ENCODE data around the gene ORC5.
"Not testable (repeated sequence)": the region's sequence is repeated elsewhere in the genome, so short reads cannot be mapped to it uniquely, and the experiment has no call there.

Gene ORC5

DNA sequence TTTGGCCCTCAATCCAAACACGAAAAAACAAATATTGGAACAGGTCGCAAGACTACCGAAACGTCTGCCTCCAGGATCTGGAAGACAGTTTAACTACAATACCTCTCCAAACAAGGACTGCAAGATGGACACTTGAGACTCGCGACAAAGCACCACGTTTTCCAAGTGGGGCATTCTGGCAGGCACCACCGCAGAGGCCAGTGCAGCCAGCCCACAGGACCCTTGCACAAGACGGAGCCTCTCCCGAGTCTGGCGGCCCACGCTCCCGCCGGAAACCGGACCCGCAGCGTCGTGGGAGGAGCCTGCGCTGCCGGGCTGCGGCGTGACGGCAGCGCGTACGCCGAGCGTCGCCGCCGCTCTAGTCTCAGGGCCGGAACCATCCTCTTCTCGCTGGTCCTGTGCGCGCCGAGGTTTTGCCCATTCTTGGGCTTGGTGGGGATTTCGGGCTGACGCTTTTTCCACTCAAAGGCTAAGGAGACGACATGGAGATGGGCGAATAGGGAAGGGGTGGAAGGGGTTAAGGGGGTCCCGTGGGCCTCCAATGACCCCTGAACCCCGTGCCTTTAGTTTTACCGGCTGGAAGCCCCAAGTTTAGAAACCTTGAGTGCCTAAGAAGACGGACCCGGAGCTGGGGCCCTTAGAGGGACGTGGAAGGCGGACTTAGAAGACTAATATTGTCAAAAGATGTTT lies at the start of gene ORC5:
ORC5 (minus strand) TSS at position 283 of the 690 bp plus-strand sequence; CDS start at position 174, 109 bp downstream.
- peak in 54 of 56 donors; percentile 25 to 83 (median 56) for DNase-seq

DNA sequence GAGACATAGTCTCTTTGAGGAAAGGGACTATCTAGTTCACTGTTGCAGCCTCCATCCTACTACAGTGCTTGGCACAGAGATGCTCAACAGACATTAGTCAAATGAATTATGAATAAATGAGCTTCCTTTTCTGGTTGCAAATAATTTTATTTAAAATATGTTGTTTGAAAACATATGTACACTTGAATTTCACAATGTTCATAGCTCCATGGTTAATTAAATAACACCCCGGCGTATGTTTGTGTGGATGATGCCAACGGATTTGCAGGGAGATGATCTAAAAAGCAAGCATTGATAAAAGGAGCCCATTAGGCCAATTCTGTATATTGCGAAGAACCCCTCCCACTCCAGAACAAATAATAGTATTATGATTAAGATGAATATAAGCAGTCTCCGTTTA lies 47.8 kb upstream of the ORC5 start:
- no peak for DNase-seq

DNA sequence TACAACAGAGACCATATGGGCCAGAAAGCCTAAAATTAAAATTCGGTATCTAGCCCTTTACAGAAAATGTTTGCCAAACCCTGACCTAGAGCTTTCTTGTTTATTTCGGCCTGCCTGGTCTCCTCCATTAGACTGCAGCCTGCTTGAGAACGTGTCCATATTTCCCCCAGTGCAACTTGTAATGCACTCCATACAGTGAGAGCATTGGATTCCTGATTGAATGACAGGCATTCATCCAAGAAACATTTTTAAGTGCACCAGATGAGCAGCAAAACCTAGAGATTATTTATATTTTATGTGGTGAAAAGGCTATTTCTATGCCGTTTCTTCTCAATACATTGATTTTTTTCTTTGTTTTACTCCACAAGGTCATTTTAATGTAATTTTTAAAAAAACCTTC lies 47.4 kb upstream of the ORC5 start:
- DNase-seq, result no peak

DNA sequence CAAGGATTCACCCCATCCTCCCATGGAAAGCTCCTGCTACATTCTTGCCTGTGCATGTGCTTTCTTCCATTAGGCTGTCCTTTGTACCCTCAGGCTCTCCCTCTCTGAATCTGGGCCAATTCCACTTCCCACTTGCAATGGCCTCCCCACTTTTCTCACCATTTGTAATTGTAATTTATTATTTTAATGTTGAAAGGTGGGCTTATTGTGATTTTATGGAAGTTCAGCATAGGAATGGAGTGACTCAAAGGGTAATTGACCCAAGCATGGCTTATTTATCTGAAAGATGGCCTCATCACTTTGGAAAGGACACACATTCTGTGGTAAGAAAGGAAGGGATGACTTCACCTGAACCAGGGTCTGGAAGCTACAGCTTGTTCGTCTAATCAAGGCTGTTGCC lies 46.9 kb upstream of the ORC5 start:
- DNase-seq, result no peak

DNA sequence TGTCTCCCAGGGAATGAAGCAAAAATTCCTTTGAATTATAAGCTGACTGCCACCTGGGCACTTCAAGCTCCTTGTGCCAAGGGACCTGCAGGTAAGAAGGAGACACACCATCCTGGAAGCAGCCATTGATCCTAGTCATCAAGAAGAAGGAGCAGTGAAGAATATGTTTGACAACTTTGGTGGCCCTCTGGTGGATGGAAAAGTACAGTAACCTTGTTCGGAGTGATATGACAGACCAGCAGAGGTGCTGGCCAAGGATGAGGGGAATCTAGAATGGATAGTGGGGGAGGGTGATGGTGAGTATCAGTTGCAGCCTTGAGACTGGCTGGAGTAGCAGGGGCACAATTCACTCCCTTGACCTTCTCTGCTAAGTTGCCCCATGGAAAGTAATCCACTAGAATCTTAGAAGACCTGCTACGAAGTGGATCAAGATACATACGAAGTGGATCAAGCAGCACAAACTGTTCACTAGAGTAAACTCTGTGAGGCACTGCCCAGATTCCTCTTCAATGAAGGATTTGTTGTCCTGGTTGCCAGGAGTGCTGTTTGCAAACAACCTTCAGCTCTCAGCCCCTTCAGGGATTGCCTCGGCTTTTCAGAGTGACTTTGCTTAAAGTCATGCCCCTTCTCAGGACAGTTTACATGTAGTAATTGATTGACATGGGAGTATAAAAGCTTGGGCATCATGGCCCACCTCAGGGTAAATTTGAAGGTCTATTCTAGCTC lies 44.8 kb upstream of the ORC5 start:
- no peak for DNase-seq

DNA sequence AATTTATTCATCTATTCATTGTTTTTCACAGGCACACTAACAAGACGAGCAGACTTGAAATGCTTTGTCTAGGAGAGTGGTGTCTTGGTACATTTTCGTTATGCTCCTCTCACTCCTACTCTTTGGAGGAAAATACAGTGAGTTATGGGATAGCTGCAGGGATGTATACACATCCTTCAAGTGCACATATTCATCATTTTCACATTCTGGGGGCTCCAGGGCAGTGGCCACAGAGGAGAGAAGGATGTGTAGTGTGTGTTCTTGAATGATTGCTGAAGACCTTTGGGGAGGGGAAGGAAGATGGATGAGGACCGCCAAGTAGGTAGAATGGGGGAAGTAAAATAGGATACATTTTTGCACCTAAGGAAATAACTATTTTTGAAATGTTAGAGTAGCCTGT lies 34.8 kb upstream of the ORC5 start:
- no peak for DNase-seq

DNA sequence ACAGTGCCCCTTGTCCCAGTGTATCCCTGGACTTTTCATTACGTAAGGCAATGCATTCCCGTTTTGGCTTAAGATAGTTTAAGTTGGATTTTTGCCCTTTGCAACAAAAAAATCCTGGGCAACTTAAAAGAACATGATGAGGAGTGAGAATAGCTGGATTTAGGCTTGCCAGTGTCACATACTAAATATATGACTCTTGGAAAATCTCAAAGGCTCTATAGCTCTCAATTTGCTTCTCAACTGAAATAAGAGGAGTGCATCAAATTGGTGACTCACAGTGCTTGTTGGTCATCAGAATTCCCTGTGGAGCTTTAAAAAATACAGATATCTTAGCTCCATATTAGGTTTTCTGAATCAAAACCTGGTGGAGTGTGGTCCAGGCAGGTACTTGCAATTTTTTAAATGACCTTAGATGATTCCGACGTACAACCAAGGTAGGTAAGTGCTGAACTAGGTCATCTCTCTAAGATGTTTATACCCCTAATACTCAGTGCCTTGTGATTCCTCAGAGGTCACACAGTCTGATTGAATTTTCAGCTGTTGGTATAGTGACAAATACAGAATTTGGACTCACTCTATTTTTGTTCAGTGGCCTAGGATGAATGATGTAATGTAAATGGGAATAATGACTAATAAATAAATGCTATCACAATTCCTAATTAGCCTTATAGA lies 33.9 kb upstream of the ORC5 start:
- DNase-seq, result no peak

DNA sequence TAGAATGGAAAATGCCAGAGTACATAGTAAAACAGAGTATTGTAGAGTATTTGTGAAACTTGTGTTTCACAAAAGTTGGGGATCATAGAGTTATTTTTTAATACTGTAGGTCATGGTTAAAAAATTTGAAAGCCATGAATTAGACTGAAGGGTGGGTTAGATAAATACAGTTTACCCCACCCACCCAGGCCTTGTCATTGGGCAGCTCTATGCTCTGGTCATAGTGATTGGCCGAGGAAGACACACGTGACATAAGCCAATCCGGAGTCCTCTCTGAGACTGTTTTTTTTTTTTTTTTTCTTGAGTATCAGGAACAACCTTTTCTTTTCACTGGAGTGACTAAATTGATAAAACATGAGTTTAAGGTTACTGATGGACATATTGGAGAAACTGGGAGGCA lies 33.3 kb upstream of the ORC5 start:
- no peak for DNase-seq

DNA sequence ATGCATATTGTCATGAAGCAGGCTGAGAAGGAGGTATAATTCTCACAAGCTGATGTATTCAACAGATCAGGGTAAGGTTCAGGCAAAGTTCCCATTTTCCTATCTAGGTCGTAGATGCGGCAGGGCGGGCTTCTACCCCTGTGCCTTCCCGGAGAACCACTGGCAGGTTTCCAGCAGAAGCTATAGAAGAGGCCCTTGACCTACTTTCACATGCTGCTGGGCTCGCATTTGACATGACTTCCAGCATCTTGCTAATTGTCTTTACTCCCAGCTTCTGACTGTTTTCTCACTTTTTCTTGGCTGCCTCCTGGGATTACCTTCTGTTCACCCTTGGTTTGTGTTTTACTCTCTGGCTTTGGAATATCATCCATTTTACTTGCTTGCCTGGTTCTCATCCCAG lies 32.6 kb upstream of the ORC5 start:
- DNase-seq, result peak in 3 of 56 donors; percentile 3 to 39 (median 8)

DNA sequence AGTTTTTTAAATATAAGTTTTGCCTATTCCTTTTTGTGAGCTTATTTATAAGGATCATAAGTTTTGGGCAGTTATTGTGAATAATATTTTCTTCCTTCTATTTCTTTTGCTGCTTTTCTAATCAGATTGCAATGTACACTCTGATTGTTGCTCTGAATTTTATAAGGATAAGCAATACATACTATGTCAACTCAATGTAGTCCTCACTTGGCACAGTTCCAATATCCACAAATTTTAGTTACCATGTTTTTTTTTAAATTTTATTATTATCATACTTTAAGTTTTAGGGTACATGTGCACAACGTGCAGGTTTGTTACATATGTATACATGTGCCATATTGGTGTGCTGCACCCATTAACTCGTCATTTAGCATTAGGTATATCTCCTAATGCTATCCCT lies 27.2 kb upstream of the ORC5 start:
- not testable (repeated sequence) for DNase-seq

DNA sequence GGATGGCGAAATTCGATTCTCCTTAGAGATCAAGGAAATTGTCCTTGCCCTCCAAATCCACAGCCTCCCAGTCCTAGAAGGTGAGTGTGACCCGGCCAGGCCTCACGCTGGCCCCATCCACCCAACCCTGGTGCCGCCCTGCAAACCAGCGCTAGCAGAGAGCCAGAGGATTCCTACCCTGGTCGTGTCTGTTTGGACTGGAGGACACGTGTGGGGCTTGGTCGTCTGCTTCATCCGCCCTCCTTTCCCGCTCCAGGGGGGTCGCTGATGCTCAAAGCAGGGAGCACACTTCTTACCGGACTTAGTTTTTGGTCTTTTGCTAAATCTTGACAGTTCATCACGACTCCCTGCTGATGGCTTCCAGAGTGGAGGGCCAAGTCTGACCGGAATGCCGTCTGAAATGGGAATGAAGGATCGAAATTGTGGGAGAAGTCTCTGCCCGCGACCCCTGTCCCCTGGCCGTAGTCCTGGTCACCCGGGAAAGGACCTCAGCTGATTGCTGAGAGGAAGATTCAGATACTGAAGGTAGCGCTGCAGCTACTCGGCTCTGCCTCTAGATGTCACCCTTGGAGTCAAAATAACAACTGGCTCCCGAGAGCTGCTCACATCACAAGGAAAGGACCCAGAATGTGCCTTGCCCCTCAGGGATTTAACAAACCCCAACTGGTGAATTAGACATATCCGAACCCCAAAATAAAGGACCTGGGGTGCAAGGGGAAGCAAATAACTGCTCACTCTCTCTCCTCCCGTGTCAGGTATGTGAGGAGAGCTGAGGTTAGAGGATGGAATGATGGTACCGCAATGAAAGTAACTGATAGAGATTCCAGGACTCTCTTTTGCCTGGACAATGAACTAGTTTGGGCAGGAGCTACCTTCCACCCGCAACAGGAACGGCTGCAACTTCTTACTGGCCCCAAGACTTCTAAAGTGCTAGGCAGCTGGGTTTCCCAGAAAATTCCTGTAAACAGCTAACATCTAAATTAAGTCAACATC lies 23.5 kb upstream of the ORC5 start:
- DNase-seq, result peak in 47 of 56 donors; percentile 4 to 70 (median 29)

DNA sequence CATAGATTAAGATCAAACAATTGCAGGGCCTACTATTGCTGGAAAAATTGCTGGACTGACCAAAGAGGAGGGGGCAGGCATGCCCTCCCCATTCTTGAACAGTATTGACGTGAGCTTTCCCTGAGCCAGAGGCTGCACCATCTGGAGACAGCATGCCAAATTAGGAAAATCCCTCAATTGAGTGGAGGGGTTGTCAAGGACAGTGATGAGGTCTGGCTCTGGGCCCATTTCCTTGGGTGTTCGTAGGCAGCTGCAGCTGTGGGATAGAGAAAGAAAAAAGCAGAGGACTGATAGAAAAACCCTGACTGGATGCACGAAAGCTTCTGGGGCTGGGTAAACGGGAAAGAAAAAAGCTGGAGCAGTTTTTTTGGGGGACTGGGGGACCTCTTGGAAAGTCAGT lies 22.8 kb upstream of the ORC5 start:
- peak in 4 of 56 donors; percentile 1 to 20 (median 5) for DNase-seq

DNA sequence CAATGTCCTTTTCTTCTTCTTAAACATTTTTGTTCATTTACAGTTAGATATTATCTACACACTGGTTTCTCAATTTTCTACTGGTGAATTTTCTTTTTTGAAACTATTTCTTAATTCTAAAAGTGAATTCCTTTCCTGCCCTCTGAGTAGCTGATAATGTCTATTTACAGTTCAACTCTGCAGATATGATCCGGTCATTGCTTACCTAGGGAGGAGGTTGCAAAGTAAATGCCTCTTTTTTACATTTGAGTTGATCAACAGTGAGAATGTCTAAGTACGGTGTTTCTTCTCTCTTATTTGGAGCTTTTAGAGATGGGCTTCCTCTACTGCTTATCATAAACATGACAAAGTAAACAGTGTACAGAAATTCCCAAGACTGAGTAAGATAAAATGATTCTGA lies 20.6 kb upstream of the ORC5 start:
- DNase-seq, result no peak

DNA sequence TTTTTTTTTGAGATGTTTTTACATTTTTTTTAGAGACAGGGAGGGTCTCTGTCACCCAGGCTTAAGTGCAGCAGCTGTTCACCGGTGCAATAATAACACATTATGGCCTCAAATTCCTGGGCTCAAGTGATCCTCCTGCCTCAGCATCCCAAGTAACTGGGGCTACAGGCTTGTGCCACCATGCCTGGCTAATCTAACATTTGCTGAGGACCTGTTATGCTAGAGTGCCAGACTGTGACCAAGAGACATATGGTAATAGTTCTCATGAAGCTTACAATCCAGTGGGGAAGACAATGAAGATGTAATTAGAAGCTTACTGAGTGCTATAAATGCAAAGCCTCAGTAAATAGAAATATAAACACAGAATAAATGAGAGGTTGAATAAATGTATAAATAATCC lies 17.6 kb upstream of the ORC5 start:
- DNase-seq, result no peak

DNA sequence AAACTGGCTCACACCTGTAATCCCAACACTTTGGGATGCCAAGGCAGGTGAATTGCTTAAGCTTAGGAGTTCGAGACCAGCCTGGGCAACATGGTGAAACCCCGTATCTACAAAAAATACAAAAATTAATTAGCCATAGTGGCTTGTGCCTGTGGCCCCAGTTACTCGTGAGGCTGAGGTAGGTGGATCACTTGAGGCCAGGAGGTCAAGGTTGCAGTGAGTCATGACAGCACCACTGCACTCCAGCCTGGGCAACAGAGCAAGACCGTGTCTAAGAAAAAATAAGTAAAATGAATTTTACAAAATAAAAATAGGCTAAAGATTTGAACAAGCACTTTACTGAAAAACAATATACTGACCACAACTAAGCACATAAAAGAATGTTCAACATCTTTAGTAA lies 9.8 kb upstream of the ORC5 start:
- no peak for DNase-seq

DNA sequence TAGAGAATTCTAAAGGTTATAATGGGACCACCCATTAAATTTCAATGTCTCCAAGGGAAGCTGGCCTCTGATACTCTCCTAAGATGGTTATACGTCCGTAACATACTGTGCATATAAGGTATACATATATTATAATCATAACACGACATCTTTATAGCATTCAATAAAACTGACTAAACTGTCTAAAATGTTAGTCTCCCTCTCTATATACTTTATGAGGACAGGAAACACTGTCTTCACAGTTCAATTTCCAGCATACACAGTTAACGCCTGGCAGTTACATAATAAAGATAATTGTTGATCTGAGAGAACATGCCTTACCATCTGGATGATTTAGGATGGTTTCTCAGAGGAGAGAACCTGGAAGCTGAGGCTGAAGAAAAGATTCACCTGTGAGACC lies 1.2 kb upstream of the ORC5 start:
- no peak for DNase-seq

DNA sequence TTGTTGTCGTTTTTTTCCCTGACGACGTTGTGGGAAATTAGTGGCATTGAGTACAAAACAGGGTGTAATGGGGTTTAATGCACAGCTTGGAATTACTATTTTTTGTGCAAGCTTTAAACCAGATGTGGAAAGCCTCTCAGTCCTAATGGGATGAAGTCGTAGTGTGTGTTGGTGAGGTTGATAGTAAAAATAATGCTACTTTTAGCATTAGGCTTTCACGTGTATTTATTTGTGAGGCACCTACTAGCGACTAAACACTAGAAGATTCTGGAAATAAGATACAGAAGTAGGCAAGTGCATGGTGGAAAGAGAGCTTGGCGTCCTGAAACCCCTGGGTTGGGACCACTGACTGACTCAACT lies 588 bp upstream of the ORC5 start:
- no peak for DNase-seq

DNA sequence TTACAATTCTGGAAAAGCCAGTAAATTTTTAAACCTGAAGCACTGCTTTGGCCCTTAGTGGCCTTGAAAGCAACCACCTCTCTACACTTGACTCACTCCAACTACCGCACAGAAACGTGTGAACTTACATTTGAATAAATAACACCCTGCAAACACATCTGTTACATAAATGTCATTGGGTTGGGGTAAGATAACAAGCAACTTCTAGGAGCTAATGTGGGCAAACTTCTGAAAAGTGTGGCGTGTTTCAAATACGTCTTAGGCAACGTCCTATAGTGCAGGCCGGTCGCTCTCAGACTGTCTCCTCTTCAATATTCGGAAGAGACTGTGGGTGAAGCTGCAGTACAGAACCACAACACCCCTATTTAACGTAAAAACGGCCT lies 474 bp downstream of the ORC5 start:
- peak in 1 of 56 donors; percentile 35 for DNase-seq

DNA sequence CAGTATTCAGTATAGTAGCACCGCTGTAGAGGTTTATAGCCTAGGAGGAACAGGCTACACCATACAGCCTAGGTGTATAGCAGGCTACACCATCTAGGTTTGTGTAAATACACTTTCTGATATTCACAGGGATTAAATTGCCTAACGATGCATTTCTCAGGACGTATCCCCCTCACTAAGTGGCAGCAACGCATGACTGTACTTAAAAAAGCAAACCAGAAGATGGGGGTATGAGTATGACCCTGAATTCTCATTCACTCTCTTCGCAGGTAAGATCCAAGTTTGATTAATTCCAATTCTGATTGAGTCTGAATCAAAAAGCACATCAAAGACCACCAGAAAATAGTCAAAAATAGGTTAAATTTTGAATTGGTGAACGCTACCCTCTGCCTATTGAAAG lies 972 bp downstream of the ORC5 start:
- no peak for DNase-seq

DNA sequence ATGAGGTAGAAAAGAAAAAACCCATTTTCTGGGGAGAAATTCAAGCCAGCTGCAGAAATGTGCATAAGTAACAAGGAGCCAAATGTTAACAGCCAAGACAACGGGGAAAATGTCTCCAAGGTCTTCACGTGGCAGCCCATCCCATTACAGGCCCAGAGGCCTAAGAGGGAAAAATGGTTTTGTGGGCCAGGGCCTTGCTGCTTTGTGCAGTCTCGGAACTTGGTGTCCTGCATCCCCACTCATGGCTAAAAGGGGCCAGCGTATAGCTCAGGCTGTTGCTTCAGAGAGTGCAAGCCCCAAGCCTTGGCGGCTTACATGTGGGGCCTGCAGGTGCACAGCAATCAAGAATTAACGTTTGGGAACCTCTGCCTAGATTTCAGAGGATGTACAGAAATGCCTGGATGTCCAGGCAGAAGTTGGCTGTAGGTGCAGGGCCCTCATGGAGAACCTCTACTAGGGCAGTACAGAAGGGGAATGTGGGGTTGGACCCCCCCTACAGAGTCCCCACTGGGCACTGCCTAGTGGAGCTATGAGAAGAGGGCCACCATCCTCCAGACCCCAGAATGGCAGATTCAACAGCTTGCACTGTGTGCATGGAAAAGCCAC lies 9.0 kb downstream of the ORC5 start:
- no peak for DNase-seq

DNA sequence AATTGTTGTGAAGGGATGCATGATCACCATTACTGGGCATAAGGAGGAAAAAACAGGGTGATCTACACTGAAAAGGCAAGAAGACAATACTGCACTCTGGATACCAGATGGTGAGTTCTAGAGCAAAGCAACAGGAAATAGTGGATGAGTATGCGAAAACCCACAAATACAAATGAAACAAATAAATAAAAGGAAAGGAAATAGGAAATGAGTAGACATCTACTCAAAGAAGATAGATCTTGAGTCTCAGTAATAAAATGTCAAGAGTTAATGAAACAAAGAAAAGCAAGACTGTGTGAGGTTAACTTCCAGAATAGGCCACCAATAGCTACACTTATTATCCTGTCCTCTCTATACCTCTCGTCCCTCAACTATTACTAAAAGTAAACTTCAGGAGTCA lies 11.7 kb downstream of the ORC5 start:
- no peak for DNase-seq
